ACC112 (cell line): Measurements from ENCODE around the gene STRN4.
"Not testable (repeated sequence)": the region's sequence is repeated elsewhere in the genome, so short reads cannot be mapped to it uniquely, and the experiment has no call there.

Source experiments
- H2AFZ ChIP-seq: fragments of 200-600 bp; sonication (generic); one replicate; pipeline ENCODE4 v1.6.0; 2017; ENCODE audit warnings: antibody characterized with exemption, low read length; ENCODE audit not compliant: unreplicated experiment
- H3K27ac ChIP-seq: fragments of 200-600 bp; sonication (generic); 2 replicates; pipeline ENCODE4 v1.5.1; 2014; ENCODE audit warnings: low read depth, mild to moderate bottlenecking, antibody characterized with exemption, low read length, moderate library complexity
- H3K27me3 ChIP-seq: fragments of 200-600 bp; sonication (generic); 2 replicates; pipeline ENCODE4 v1.6.1; 2014; ENCODE audit warnings: mild to moderate bottlenecking, antibody characterized with exemption, low read length, moderate library complexity, mixed read lengths; ENCODE audit not compliant: insufficient read depth
- H3K36me3 ChIP-seq: fragments of 200-600 bp; sonication (generic); 2 replicates; pipeline ENCODE4 v1.6.1; 2016; ENCODE audit warnings: mild to moderate bottlenecking, antibody characterized with exemption, low read length, moderate library complexity, mixed read lengths; ENCODE audit not compliant: insufficient read depth
- H3K4me1 ChIP-seq: fragments of 200-600 bp; sonication (generic); one replicate; pipeline ENCODE4 v1.6.1; 2016; ENCODE audit warnings: low read length, mixed read lengths; ENCODE audit not compliant: insufficient read depth, unreplicated experiment, control insufficient read depth
- H3K4me3 ChIP-seq: fragments of 200-600 bp; sonication (generic); 2 replicates; pipeline ENCODE4 v1.5.1; 2014; ENCODE audit warnings: mild to moderate bottlenecking, low read depth, low read length
- H3K79me2 ChIP-seq: fragments of 200-600 bp; sonication (generic); one replicate; pipeline ENCODE4 v1.6.0; 2016; ENCODE audit warnings: low read length; ENCODE audit not compliant: control insufficient read depth, unreplicated experiment, insufficient read depth

STRN4 gene

GRCh38 chr19:46718157-46718933 lies 27.9 kb downstream of the STRN4 start:
- no peak overlapping the region for H3K4me3 ChIP-seq
- H3K4me1 ChIP-seq = peaks cover 9% of the 10 kb centered on the region

GRCh38 chr19:46717716-46718143 lies 28.5 kb downstream of the STRN4 start:
- H3K36me3 ChIP-seq = no peaks in the 10 kb centered on the region
- peaks cover 9% of the 10 kb centered on the region for H3K4me1 ChIP-seq
- no peak overlapping the region for H2AFZ ChIP-seq
- peaks cover 30% of the 10 kb centered on the region for H3K79me2 ChIP-seq
- H3K27ac ChIP-seq = no peak overlapping the region
- no peaks in the 10 kb centered on the region for H3K27me3 ChIP-seq
- H3K4me3 ChIP-seq = peak overlapping the region; percentile 91

More at GRCh38 chr19:46718157-46718933, 27.9 kb downstream of the STRN4 start:
- Histone ChIP-seq H3K27me3 (no peaks in the 10 kb centered on the region), H3K36me3 (no peaks in the 10 kb centered on the region), H3K27ac (no peak overlapping the region), H2AFZ (no peak overlapping the region), H3K79me2 (peaks cover 30% of the 10 kb centered on the region)

DNA sequence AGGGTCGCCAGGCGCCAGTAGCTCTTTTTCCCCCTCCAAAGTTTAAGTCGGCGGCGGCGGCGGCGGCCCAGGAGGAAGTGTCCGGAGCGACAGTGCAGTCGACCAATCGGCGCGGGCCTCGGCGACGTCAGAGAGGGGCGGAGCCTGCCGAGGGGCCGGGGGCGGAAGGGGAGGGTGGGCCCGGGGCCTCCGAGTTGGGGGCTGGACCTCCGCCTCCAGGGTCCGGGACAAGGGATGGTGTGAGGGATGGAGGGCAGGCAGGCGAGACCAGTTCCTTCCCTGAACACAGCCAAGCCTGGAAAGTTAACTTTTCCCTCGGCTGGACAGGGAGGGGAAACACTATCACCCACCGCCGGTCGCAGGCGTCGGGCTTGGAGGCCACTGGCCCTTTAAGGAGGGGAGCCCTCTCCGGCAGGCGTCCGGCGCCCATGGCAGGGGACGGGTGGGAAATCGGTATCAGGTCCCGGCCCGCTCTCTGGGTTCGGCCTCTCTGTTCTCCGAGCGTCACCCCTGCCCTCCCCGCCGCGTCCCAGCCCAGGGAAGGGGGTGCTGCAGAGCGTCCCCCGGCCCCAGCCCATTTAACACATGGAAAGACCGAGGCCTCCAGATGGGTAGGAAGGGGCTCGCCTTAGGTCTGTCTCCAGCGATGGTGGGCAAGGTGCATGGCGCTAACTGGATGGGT lies 29.1 kb downstream of the STRN4 start, which contains the start of gene PRKD2:
TSS of gene PRKD2 (minus strand) at position 81 of the 682 bp plus-strand sequence. CDS start 744 bp downstream, outside the sequence.
- Histone ChIP-seq H3K27me3 (no peaks in the 10 kb centered on the region), H3K4me3 (peak within 1 kb of the TSS; percentile 91), H3K27ac (peak within 1 kb of the TSS; percentile 50), H3K79me2 (peaks cover 30% of the 10 kb centered on the region), H2AFZ (peak within 1 kb of the TSS; percentile 25), H3K4me1 (peaks cover 9% of the 10 kb centered on the region), H3K36me3 (no peaks in the 10 kb centered on the region)

- peak overlapping the region; percentile 25 for H2AFZ ChIP-seq
- peak overlapping the region; percentile 91 for H3K4me3 ChIP-seq
- H3K4me1 ChIP-seq = peaks cover 9% of the 10 kb centered on the region
- no peaks in the 10 kb centered on the region for H3K27me3 ChIP-seq
- H3K36me3 ChIP-seq = no peaks in the 10 kb centered on the region
- peaks cover 30% of the 10 kb centered on the region for H3K79me2 ChIP-seq
- peak overlapping the region; percentile 34; the same call in 1 of the 2 replicates for H3K27ac ChIP-seq
Measured at GRCh38 chr19:46716672-46717033, 29.6 kb downstream of the STRN4 start.

DNA sequence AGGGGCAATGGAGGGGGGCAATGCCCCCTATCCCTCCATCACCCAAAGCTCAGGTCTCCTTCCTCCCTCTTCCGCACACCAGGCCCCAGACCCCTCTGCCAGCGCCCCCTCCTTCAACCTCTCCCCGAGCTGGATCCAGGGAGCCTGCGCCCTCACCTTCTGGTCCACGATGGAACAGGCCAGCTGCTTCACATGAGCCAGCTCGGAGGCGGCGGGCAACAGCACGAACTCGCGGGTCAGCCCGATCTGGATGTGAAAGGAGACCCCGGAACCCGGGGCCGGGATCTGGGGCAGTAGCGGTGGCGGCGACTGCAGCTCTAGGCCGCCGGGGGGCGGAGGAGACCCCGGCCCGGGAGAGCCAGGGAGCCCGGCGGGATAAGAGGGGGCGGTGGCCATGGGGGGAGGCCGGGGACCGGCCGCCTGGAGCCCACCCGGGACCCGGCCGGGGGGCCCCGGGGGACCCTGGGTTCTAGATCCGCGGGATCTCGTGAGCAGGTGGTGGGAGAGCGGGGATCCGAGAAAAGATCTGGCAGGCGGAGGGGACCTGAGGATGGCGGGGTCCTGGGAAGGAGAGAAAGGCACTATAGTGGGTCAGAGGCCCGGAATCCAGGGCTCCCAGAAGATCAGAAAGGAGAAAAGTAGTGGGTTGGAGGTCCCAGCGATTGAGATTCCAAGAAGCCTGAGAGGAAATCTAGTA lies 30.1 kb downstream of the STRN4 start:
- H3K27ac ChIP-seq = peak overlapping the region; percentile 34; the same call in 1 of the 2 replicates
- peak overlapping the region; percentile 25 for H2AFZ ChIP-seq
- H3K4me1 ChIP-seq = peaks cover 9% of the 10 kb centered on the region
- H3K4me3 ChIP-seq = peak overlapping the region; percentile 91
- H3K36me3 ChIP-seq = no peaks in the 10 kb centered on the region
- peaks cover 30% of the 10 kb centered on the region for H3K79me2 ChIP-seq
- no peaks in the 10 kb centered on the region for H3K27me3 ChIP-seq

DNA sequence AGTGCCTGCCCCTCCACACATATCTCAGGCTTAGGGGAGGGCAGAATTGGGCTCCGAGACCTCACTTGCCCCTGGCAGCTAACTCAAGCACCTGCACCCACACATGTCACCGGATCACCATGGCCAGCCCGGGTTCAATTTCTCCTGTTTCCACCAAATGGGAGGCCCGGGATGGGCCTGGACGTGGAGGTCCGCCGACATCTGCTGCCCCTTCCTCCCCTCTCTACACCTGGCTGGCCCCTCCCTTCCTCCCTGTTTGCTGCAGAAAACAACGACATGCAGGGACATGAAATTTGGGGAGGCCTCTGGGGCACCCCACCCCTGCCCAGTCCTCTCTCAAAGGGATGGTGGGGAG lies 30.7 kb downstream of the STRN4 start:
- Histone ChIP-seq H3K4me3 (peak overlapping the region; percentile 91), H3K36me3 (no peaks in the 10 kb centered on the region), H2AFZ (no peak overlapping the region), H3K27me3 (no peaks in the 10 kb centered on the region), H3K79me2 (peaks cover 30% of the 10 kb centered on the region), H3K4me1 (peaks cover 9% of the 10 kb centered on the region), H3K27ac (peak overlapping the region; percentile 59; the same call in 1 of the 2 replicates)

- H3K4me1 ChIP-seq = peaks cover 9% of the 10 kb centered on the region
- no peaks in the 10 kb centered on the region for H3K36me3 ChIP-seq
- peak overlapping the region; percentile 91 for H3K4me3 ChIP-seq
- peaks cover 30% of the 10 kb centered on the region for H3K79me2 ChIP-seq
- no peaks in the 10 kb centered on the region for H3K27me3 ChIP-seq
- H2AFZ ChIP-seq = no peak overlapping the region
- H3K27ac ChIP-seq = peak overlapping the region; percentile 59
Measured at GRCh38 chr19:46714444-46715106, 31.7 kb downstream of the STRN4 start.

DNA sequence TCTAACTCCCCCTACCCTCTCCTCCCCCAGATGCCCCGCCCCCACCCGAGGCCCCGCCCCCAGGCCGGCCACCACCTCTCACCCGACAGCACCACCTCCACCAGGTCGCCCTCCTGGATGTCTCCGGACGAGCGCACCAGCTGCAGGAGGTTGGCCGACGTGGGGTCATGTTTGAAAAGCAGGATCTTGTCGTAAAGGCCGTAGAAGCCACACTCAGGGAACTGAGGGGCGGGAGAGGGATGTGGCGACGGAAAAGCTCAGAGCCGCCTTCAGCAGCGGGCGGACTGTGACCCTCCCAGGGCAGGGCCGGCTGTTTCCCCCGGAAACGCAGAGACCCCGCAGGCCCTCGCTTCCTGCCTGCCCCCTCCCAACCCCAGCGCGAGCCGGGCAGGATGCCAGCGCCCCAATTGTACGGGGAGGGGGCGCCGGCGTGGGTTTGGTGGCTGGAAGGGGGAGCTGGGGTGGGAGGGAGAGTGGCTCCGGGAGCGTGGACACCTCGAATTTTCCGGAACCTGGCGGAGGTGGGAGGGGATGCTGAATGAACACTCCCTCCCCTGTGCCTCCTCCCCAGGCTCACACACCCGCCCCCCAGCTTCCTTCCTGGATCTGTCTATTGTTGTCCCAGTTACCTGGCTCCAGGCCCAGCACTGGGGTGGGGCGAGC lies 32.3 kb downstream of the STRN4 start:
- H2AFZ ChIP-seq = peak overlapping the region; percentile 25
- peak overlapping the region; percentile 91 for H3K4me3 ChIP-seq
- H3K27me3 ChIP-seq = no peaks in the 10 kb centered on the region
- H3K27ac ChIP-seq = peak overlapping the region; percentile 59
- H3K36me3 ChIP-seq = no peaks in the 10 kb centered on the region
- H3K79me2 ChIP-seq = peaks cover 30% of the 10 kb centered on the region
- peaks cover 9% of the 10 kb centered on the region for H3K4me1 ChIP-seq

GRCh38 chr19:46712768-46713338 lies 33.4 kb downstream of the STRN4 start:
- not testable (repeated sequence) for H3K36me3 ChIP-seq, H3K27me3 ChIP-seq, H3K4me3 ChIP-seq, H3K27ac ChIP-seq, H3K4me1 ChIP-seq, H2AFZ ChIP-seq
- H3K79me2 ChIP-seq = peaks cover 30% of the 10 kb centered on the region
